ENCODE results near the gene ITPR2.
"Not testable (repeated sequence)": the region's sequence is repeated elsewhere in the genome, so short reads cannot be mapped to it uniquely, and the experiment has no call there.

Gene ITPR2

GRCh38 chr12:26851031-26851809 is 18.2 kb upstream of the ITPR2 start:
- in situ Hi-C loops (cut with HindIII; ENCODE audit: low sequenced_read_pairs) = no loop called here

GRCh38 chr12:26848156-26848825 is 15.3 kb upstream of the ITPR2 start:
- in situ Hi-C loops (cut with HindIII; ENCODE audit: low sequenced_read_pairs) = no loop called here

- in situ Hi-C loops (cut with HindIII; ENCODE audit: low sequenced_read_pairs) = no loop called here
Observed at GRCh38 chr12:26847431-26847830, 14.4 kb upstream of the ITPR2 start.

GRCh38 chr12:26846416-26846815 is 13.4 kb upstream of the ITPR2 start:
- in situ Hi-C loops (cut with HindIII; ENCODE audit: low sequenced_read_pairs) = no loop called here

- in situ Hi-C loops (cut with HindIII; ENCODE audit: low sequenced_read_pairs) = no loop called here
Observed at GRCh38 chr12:26845984-26846383, 13.0 kb upstream of the ITPR2 start.

- in situ Hi-C loops (cut with HindIII; ENCODE audit: low sequenced_read_pairs) = no loop called here
Observed at GRCh38 chr12:26845057-26845666, 12.2 kb upstream of the ITPR2 start.

GRCh38 chr12:26843311-26843710 is 10.3 kb upstream of the ITPR2 start:
- in situ Hi-C loops (cut with HindIII; ENCODE audit: low sequenced_read_pairs) = no loop called here

GRCh38 chr12:26841085-26841484 is 8.1 kb upstream of the ITPR2 start:
- in situ Hi-C loops (cut with HindIII; ENCODE audit: low sequenced_read_pairs) = no loop called here

- in situ Hi-C loops (cut with HindIII; ENCODE audit: low sequenced_read_pairs) = no loop called here
Observed at GRCh38 chr12:26839512-26839911, 6.5 kb upstream of the ITPR2 start.

GRCh38 chr12:26838888-26839416 is 6.0 kb upstream of the ITPR2 start:
- in situ Hi-C loops (cut with HindIII; ENCODE audit: low sequenced_read_pairs) = no loop called here

- in situ Hi-C loops (cut with HindIII; ENCODE audit: low sequenced_read_pairs) = no loop called here
Observed at GRCh38 chr12:26836201-26836600, 3.2 kb upstream of the ITPR2 start.

GRCh38 chr12:26834503-26835060 is 1.6 kb upstream of the ITPR2 start:
- in situ Hi-C loops (cut with HindIII; ENCODE audit: low sequenced_read_pairs) = not testable (repeated sequence)

GRCh38 chr12:26833743-26834490 is 923 bp upstream of the ITPR2 start:
- in situ Hi-C loops (cut with HindIII; ENCODE audit: low sequenced_read_pairs) = no loop called here

GRCh38 chr12:26831951-26832821 is 808 bp downstream of the ITPR2 start:
- in situ Hi-C loops (cut with HindIII; ENCODE audit: low sequenced_read_pairs) = no loop called here

- in situ Hi-C loops (cut with HindIII; ENCODE audit: low sequenced_read_pairs) = no loop called here
Observed at GRCh38 chr12:26830783-26831551, 2.0 kb downstream of the ITPR2 start.

GRCh38 chr12:26830363-26830762 is 2.6 kb downstream of the ITPR2 start:
- in situ Hi-C loops (cut with HindIII; ENCODE audit: low sequenced_read_pairs) = no loop called here

GRCh38 chr12:26828280-26829073 is 4.5 kb downstream of the ITPR2 start:
- in situ Hi-C loops (cut with HindIII; ENCODE audit: low sequenced_read_pairs) = no loop called here

GRCh38 chr12:26826437-26826836 is 6.6 kb downstream of the ITPR2 start:
- in situ Hi-C loops (cut with HindIII; ENCODE audit: low sequenced_read_pairs) = no loop called here
